Measurements from ENCODE around the gene ATP10B.

- TF ChIP-seq CTCF (conservative IDR thresholded peaks at IDR 0.05; ENCODE audit: low read length) = no peak
- TF ChIP-seq EZH2phosphoT487 (IDR thresholded peaks at IDR 0.05; ENCODE audit: borderline replicate concordance, low read depth, low read length) = no peak
Measured at GRCh38 chr5:160635046-160635445, 217.0 kb downstream of the ATP10B start.
